ENCODE data around the gene SLC4A1. TPM values are rescaled to one million over a fixed set of nuclear protein-coding genes. Genes with fewer than 3 reads are reported as not detected.
A peak's percentile ranks its signal among the peaks of the same experiment; 100 is the strongest.

Gene SLC4A1
- total and polyA plus RNA-seq, 2 of the 13 experiments (the other 11 are each of a cell fraction or from before 2014, with no cell fraction given): not detected

GRCh38 chr17:44315760-44316731, 48.1 kb upstream of the SLC4A1 start (continued):
- TF ChIP-seq, protein P1, sequence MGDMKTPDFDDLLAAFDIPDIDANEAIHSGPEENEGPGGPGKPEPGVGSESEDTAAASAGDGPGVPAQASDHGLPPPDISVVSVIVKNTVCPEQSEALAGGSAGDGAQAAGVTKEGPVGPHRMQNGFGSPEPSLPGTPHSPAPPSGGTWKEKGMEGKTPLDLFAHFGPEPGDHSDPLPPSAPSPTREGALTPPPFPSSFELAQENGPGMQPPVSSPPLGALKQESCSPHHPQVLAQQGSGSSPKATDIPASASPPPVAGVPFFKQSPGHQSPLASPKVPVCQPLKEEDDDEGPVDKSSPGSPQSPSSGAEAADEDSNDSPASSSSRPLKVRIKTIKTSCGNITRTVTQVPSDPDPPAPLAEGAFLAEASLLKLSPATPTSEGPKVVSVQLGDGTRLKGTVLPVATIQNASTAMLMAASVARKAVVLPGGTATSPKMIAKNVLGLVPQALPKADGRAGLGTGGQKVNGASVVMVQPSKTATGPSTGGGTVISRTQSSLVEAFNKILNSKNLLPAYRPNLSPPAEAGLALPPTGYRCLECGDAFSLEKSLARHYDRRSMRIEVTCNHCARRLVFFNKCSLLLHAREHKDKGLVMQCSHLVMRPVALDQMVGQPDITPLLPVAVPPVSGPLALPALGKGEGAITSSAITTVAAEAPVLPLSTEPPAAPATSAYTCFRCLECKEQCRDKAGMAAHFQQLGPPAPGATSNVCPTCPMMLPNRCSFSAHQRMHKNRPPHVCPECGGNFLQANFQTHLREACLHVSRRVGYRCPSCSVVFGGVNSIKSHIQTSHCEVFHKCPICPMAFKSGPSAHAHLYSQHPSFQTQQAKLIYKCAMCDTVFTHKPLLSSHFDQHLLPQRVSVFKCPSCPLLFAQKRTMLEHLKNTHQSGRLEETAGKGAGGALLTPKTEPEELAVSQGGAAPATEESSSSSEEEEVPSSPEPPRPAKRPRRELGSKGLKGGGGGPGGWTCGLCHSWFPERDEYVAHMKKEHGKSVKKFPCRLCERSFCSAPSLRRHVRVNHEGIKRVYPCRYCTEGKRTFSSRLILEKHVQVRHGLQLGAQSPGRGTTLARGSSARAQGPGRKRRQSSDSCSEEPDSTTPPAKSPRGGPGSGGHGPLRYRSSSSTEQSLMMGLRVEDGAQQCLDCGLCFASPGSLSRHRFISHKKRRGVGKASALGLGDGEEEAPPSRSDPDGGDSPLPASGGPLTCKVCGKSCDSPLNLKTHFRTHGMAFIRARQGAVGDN (CRISPR knock-in tag; IDR thresholded peaks at IDR 0.05): peak; percentile 45
- TF ChIP-seq HOXA7 (CRISPR knock-in tag; IDR thresholded peaks at IDR 0.05) (no peak), ZNF788 (CRISPR knock-in tag; IDR thresholded peaks at IDR 0.05; ENCODE audit: borderline replicate concordance) (no peak; the same call in 1 of the 2 replicates), KMT2B (CRISPR knock-in tag; IDR thresholded peaks at IDR 0.05) (no peak), U2AF2 (IDR thresholded peaks at IDR 0.05; ENCODE audit: low read depth, low read length) (no peak), ZNF207 (IDR thresholded peaks at IDR 0.05; ENCODE audit: borderline replicate concordance) (no peak), TARDBP (CRISPR knock-in tag; IDR thresholded peaks at IDR 0.05) (no peak), FOXP4 (CRISPR knock-in tag; IDR thresholded peaks at IDR 0.05) (no peak), ZHX1 (CRISPR knock-in tag; IDR thresholded peaks at IDR 0.05; ENCODE audit: low read depth) (no peak), ZFP36L1 (CRISPR knock-in tag; IDR thresholded peaks at IDR 0.05) (no peak)
- TF ChIP-seq, protein P2, sequence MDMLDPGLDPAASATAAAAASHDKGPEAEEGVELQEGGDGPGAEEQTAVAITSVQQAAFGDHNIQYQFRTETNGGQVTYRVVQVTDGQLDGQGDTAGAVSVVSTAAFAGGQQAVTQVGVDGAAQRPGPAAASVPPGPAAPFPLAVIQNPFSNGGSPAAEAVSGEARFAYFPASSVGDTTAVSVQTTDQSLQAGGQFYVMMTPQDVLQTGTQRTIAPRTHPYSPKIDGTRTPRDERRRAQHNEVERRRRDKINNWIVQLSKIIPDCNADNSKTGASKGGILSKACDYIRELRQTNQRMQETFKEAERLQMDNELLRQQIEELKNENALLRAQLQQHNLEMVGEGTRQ (IDR thresholded peaks at IDR 0.05; ENCODE audit: low read depth, low read length): no peak
- TF ChIP-seq, protein P2 (CRISPR knock-in tag; IDR thresholded peaks at IDR 0.05; ENCODE audit: borderline replicate concordance): no peak
- TF ChIP-seq, protein P3, sequence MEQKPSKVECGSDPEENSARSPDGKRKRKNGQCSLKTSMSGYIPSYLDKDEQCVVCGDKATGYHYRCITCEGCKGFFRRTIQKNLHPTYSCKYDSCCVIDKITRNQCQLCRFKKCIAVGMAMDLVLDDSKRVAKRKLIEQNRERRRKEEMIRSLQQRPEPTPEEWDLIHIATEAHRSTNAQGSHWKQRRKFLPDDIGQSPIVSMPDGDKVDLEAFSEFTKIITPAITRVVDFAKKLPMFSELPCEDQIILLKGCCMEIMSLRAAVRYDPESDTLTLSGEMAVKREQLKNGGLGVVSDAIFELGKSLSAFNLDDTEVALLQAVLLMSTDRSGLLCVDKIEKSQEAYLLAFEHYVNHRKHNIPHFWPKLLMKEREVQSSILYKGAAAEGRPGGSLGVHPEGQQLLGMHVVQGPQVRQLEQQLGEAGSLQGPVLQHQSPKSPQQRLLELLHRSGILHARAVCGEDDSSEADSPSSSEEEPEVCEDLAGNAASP (CRISPR knock-in tag; IDR thresholded peaks at IDR 0.05; ENCODE audit: borderline replicate concordance): no peak
